CD4-positive, alpha-beta T cell (primary cell): ENCODE data around the gene STX16. TPM values are rescaled to one million over a fixed set of nuclear protein-coding genes. Genes with fewer than 3 reads are reported as not detected.

Source experiments
- ATAC-seq: fragments of 200-7000 bp; cut with Tn5 transposase; one replicate; pipeline ENCODE4 v1.10.0; 2022; ENCODE audit warnings: mild to moderate bottlenecking; ENCODE audit not compliant: poor library complexity
- CTCF ChIA-PET: fragments of 350-600 bp; sonication (Branson Sonifier 250); formaldehyde crosslinking; loops from one replicate; lab custom pipeline; 2021; ENCODE audit warnings: antibody characterized with exemption, inconsistent platforms; lab: Charles Lee
- POLR2A ChIA-PET: fragments of 350-600 bp; sonication (Branson Sonifier 250); formaldehyde crosslinking; loops from one replicate; lab custom pipeline; 2021; ENCODE audit warnings: antibody characterized with exemption, inconsistent platforms; lab: Charles Lee
- DNase-seq, 14 experiments: peaks; one replicate each; pipeline ENCODE4 v3.0.0-alpha.2; 2013 to 2020; ENCODE audit warnings: mixed read lengths in 2 of 14
- H3K27ac ChIP-seq, 2 donors: one replicate each; pipeline versions ENCODE4 v1.5.1 to v1.7.0; 2013; ENCODE audit warnings: low read length in 2 of 2, low read depth in 1 of 2, mild to moderate bottlenecking in 1 of 2
- H3K27me3 ChIP-seq, 2 experiments: 1 replicate in 1 of 2; 2 replicates in 1 of 2; pipeline versions ENCODE4 v1.6.1 to v1.7.0; 2013; ENCODE audit warnings: low read length in 2 of 2, control low read depth in 1 of 2, mild to moderate bottlenecking in 1 of 2, moderate library complexity in 1 of 2; ENCODE audit not compliant: insufficient read depth in 2 of 2, control insufficient read depth in 1 of 2
- H3K36me3 ChIP-seq: one replicate; pipeline ENCODE4 v1.6.1; 2013; ENCODE audit warnings: low read length, control low read depth; ENCODE audit not compliant: insufficient read depth
- H3K4me1 ChIP-seq: one replicate; pipeline ENCODE4 v1.6.1; 2013; ENCODE audit warnings: low read length, control low read depth; ENCODE audit not compliant: insufficient read depth
- H3K4me3 ChIP-seq: one replicate; pipeline ENCODE4 v1.5.1; 2013; ENCODE audit warnings: mild to moderate bottlenecking, low read length, moderate library complexity
- H3K9me3 ChIP-seq, 2 experiments: 1 replicate in 1 of 2; 2 replicates in 1 of 2; pipeline versions ENCODE4 v1.6.1 to v1.7.0; 2013; ENCODE audit warnings: low read length in 2 of 2, mild to moderate bottlenecking in 2 of 2, control low read depth in 1 of 2, moderate library complexity in 1 of 2; ENCODE audit not compliant: control insufficient read depth in 1 of 2, insufficient read depth in 1 of 2
- H3K27ac Mint-ChIP-seq: one replicate; pipeline ENCODE4 v1.8.0; 2020; ENCODE audit warnings: mixed read lengths
- H3K27me3 Mint-ChIP-seq: one replicate; pipeline ENCODE4 v1.8.0; 2021; ENCODE audit warnings: mixed read lengths
- H3K36me3 Mint-ChIP-seq: one replicate; pipeline ENCODE4 v1.8.0; 2021; ENCODE audit warnings: low read depth, mixed read lengths
- H3K4me1 Mint-ChIP-seq: one replicate; pipeline ENCODE4 v1.8.0; 2021; ENCODE audit warnings: low read depth, mixed read lengths
- H3K4me3 Mint-ChIP-seq: one replicate; pipeline ENCODE4 v1.8.0; 2020; ENCODE audit warnings: mild to moderate bottlenecking, mixed read lengths
- H3K9me3 Mint-ChIP-seq: one replicate; pipeline ENCODE4 v1.8.0; 2020; ENCODE audit warnings: mixed read lengths
- intact Hi-C, 2 experiments: fragments of 100-400 bp; cut with DNase I in 1 of 2; cut with micrococcal nuclease in 1 of 2; formaldehyde crosslinking; loops; one replicate each; pipeline versions ENCODE4 v1.15.1 to v1.9.0; 2023 to 2025; cut with DNase I, micrococcal nuclease
- total RNA-seq, 174 experiments: library from RNA in 2 of 174; stranded (reverse) in 2 of 174; gene quantifications; one replicate each; pipeline ENCODE4 v1.2.3 and lab custom pipeline; 2021 to 2026
- TF ChIP-seq, protein P1 (sequence below): fragments of 200-600 bp; IDR thresholded peaks from one replicate; pipeline ENCODE4 v1.8.0; 2022; ENCODE audit warnings: antibody characterized with exemption, mild to moderate bottlenecking

The STX16 gene
- total RNA-seq, 2 experiments from 2014 or later: 179 to 181 TPM

DNA sequence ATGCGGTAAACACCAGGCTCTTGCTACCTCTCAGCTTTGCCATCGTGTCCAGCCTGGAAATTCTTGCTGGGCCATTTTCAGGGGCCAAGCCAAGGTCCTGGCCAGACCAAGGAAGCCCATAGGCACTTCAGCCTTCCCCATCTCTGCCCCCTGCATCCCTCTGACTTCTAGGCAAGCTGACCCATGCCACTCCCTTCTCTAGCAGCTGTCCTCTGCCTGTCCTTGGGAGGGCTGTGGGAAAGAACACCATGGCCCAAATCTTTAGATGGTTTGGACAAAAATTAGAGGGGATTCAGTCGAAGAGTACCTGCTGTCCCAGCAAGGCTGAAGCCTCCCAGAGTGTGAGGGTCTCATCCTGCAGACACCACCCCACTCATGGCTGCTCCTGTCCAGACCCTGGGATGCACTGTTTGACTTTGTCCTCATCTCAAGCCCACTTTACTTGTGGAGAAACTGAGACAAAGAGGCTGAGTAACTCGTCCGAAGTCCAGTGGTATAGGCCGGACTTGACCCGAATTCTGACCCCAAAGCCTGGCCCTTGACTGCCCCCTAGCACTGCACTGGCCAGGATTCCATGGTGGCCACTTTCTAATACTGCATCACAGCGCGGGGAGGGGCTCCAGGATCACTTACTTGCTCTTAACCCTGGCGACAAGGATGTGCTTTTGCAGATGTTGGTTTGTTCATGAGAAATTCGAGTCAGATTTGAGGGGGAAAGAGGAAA lies 22.4 kb upstream of the STX16 start:
- Histone ChIP-seq H3K4me1 (peaks cover 45% of the 10 kb centered on the region), H3K27me3 (no peaks in the 10 kb centered on the region), H3K27ac (no peak overlapping the region), H3K4me3 (no peak overlapping the region), H3K36me3 (no peaks in the 10 kb centered on the region), H3K9me3 (no peaks in the 10 kb centered on the region)
- no peaks in the 10 kb centered on the region for H3K27me3 Mint-ChIP-seq
- no peak for ATAC-seq
- H3K36me3 Mint-ChIP-seq: no peaks in the 10 kb centered on the region
- H3K4me1 Mint-ChIP-seq: peaks cover 5% of the 10 kb centered on the region
- POLR2A ChIA-PET: no interaction called here
- CTCF ChIA-PET: no interaction called here
- DNase-seq: no peak
- intact Hi-C loops: no loop called here
- H3K9me3 Mint-ChIP-seq: no peaks in the 10 kb centered on the region
- TF ChIP-seq, protein P1, sequence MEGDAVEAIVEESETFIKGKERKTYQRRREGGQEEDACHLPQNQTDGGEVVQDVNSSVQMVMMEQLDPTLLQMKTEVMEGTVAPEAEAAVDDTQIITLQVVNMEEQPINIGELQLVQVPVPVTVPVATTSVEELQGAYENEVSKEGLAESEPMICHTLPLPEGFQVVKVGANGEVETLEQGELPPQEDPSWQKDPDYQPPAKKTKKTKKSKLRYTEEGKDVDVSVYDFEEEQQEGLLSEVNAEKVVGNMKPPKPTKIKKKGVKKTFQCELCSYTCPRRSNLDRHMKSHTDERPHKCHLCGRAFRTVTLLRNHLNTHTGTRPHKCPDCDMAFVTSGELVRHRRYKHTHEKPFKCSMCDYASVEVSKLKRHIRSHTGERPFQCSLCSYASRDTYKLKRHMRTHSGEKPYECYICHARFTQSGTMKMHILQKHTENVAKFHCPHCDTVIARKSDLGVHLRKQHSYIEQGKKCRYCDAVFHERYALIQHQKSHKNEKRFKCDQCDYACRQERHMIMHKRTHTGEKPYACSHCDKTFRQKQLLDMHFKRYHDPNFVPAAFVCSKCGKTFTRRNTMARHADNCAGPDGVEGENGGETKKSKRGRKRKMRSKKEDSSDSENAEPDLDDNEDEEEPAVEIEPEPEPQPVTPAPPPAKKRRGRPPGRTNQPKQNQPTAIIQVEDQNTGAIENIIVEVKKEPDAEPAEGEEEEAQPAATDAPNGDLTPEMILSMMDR: no peak
- H3K4me3 Mint-ChIP-seq: no peak overlapping the region
- no peak overlapping the region for H3K27ac Mint-ChIP-seq

DNA sequence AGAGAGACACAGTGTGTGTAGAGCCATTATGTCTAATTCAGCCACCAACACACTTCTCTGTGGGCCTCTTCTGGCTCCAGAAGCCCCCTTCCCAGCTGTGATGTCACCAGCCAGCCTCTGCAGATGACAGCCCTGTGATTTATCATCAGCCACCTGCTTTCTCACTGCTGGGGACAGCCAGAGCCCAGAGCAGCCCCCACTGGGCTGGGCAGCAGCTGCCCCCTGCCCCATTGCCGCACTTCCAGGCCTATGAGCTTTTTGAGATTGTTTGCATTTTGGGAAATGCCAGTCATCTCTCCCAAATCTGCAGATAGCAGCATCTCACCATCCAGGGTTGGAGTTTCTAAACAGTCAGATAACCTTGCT lies 21.9 kb upstream of the STX16 start:
- Mint-ChIP-seq H3K36me3 (no peaks in the 10 kb centered on the region), H3K9me3 (no peaks in the 10 kb centered on the region), H3K4me1 (peaks cover 10% of the 10 kb centered on the region), H3K27ac (no peak overlapping the region), H3K27me3 (no peaks in the 10 kb centered on the region), H3K4me3 (no peak overlapping the region)
- Histone ChIP-seq H3K27me3 (no peaks in the 10 kb centered on the region), H3K4me1 (peaks cover 51% of the 10 kb centered on the region), H3K27ac (no peak overlapping the region), H3K9me3 (no peaks in the 10 kb centered on the region), H3K4me3 (no peak overlapping the region), H3K36me3 (no peaks in the 10 kb centered on the region)
- TF ChIP-seq, protein P1: no peak
- POLR2A ChIA-PET: no interaction called here
- no peak for DNase-seq
- CTCF ChIA-PET: no interaction called here
- intact Hi-C loops: no loop called here
- ATAC-seq: no peak

GRCh38 chr20:58630063-58630462 lies 21.0 kb upstream of the STX16 start:
- Histone ChIP-seq H3K27ac (no peak overlapping the region), H3K4me1 (peaks cover 60% of the 10 kb centered on the region), H3K36me3 (no peaks in the 10 kb centered on the region), H3K9me3 (no peaks in the 10 kb centered on the region), H3K27me3 (no peaks in the 10 kb centered on the region), H3K4me3 (no peak overlapping the region)
- POLR2A ChIA-PET: no interaction called here
- intact Hi-C loops: no loop called here
- Mint-ChIP-seq H3K27ac (no peak overlapping the region), H3K9me3 (no peaks in the 10 kb centered on the region), H3K4me1 (peaks cover 19% of the 10 kb centered on the region), H3K27me3 (no peaks in the 10 kb centered on the region), H3K4me3 (no peak overlapping the region), H3K36me3 (no peaks in the 10 kb centered on the region)
- CTCF ChIA-PET: interaction anchor here (1.5 kb wide), 1 partner anchor 56 kb away, joined by 3 read pairs; no protein-coding TSS in a partner anchor
- DNase-seq: no peak
- ATAC-seq: no peak
- TF ChIP-seq, protein P1: no peak
